Mesendoderm (in vitro differentiated cells): ENCODE results near the gene CD52.

Experiments
- DNase-seq: peaks from one replicate; pipeline ENCODE4 v3.0.0; 2013
- H2AK5ac ChIP-seq: 2 replicates; pipeline ENCODE4 v1.6.1; 2013; ENCODE audit warnings: low read length, inconsistent platforms
- H2BK120ac ChIP-seq: 2 replicates; pipeline ENCODE4 v1.6.1; 2013; ENCODE audit warnings: low read depth, mild to moderate bottlenecking, low read length, moderate library complexity, mixed read lengths
- H2BK15ac ChIP-seq: replicated peaks from 2 replicates; pipeline ENCODE4 v1.6.1; 2013; ENCODE audit warnings: low read depth, mild to moderate bottlenecking, moderate library complexity
- H2BK5ac ChIP-seq: 2 replicates; pipeline ENCODE4 v1.6.1; 2013; ENCODE audit warnings: low read length, inconsistent platforms
- H3K18ac ChIP-seq: 2 replicates; pipeline ENCODE4 v1.6.1; 2013; ENCODE audit warnings: mild to moderate bottlenecking, low read length, mixed read lengths
- H3K23ac ChIP-seq: one replicate; pipeline ENCODE4 v1.6.1; 2013; ENCODE audit warnings: low read length
- H3K27ac ChIP-seq: 2 replicates; pipeline ENCODE4 v1.5.1; 2013; ENCODE audit warnings: low read depth, mild to moderate bottlenecking, inconsistent platforms, low read length, moderate library complexity
- H3K27me3 ChIP-seq: 2 replicates; pipeline ENCODE4 v1.6.1; 2013; ENCODE audit warnings: low read length, control low read depth, mild to moderate bottlenecking, inconsistent platforms; ENCODE audit not compliant: insufficient read depth, poor library complexity
- H3K36me3 ChIP-seq: 2 replicates; pipeline ENCODE4 v1.6.1; 2013; ENCODE audit warnings: low read length, inconsistent platforms; ENCODE audit not compliant: control insufficient read depth, insufficient read depth
- H3K4ac ChIP-seq: one replicate; pipeline ENCODE4 v1.6.1; 2013; ENCODE audit warnings: low read depth, mild to moderate bottlenecking, low read length, moderate library complexity
- H3K4me1 ChIP-seq: 2 replicates; pipeline ENCODE4 v1.6.1; 2013; ENCODE audit warnings: low read depth, low read length, inconsistent platforms; ENCODE audit not compliant: control insufficient read depth
- H3K4me2 ChIP-seq: 2 replicates; pipeline ENCODE4 v1.6.1; 2013; ENCODE audit warnings: low read length
- H3K4me3 ChIP-seq: 2 replicates; pipeline ENCODE4 v1.5.1; 2013; ENCODE audit warnings: mild to moderate bottlenecking, low read length
- H3K56ac ChIP-seq: one replicate; pipeline ENCODE4 v1.6.1; 2013; ENCODE audit warnings: low read length
- H3K79me1 ChIP-seq: 2 replicates; pipeline ENCODE4 v1.6.1; 2013; ENCODE audit warnings: low read length, inconsistent platforms
- H3K79me2 ChIP-seq: 2 replicates; pipeline ENCODE4 v1.6.1; 2013; ENCODE audit warnings: mild to moderate bottlenecking, low read length; ENCODE audit not compliant: control insufficient read depth, insufficient read depth
- H3K9ac ChIP-seq: 2 replicates; pipeline ENCODE4 v1.6.1; 2013; ENCODE audit warnings: low read length, inconsistent platforms
- H4K5ac ChIP-seq: one replicate; pipeline ENCODE4 v1.6.1; 2013; ENCODE audit warnings: low read length
- H4K8ac ChIP-seq: one replicate; pipeline ENCODE4 v1.6.1; 2013; ENCODE audit warnings: low read depth, mild to moderate bottlenecking, control low read depth, low read length, moderate library complexity
- WGBS: extraction: QIAGEN DNeasy Blood & Tissue Kit; methylation state at CpG from one replicate; pipeline ENCODE4 v1.1.7; 2013; ENCODE audit warnings: low lambda C conversion rate, missing lambda C conversion rate; ENCODE audit not compliant: insufficient coverage; ENCODE audit errors: extremely low coverage; 5-methylcytosine and 5-hydroxymethylcytosine counted together

CD52 gene

GRCh38 chr1:26361605-26362122 lies 43.9 kb downstream of the CD52 start:
- Histone ChIP-seq H3K27ac (no peak overlapping the region), H3K56ac (no peak overlapping the region), H2BK15ac (no peak overlapping the region), H3K36me3 (no peaks in the 10 kb centered on the region), H3K27me3 (no peaks in the 10 kb centered on the region), H3K4me1 (peaks cover 3% of the 10 kb centered on the region), H4K5ac (no peak overlapping the region), H4K8ac (no peak overlapping the region), H3K79me1 (no peaks in the 10 kb centered on the region), H3K23ac (no peak overlapping the region), H3K4ac (no peak overlapping the region), H3K9ac (no peak overlapping the region), H2BK120ac (no peak overlapping the region), H2BK5ac (no peak overlapping the region), H3K79me2 (no peaks in the 10 kb centered on the region), H3K18ac (no peak overlapping the region), H2AK5ac (no peak overlapping the region), H3K4me3 (no peak overlapping the region), H3K4me2 (no peak overlapping the region)
- DNase-seq, result no peak
- WGBS, result no CpG with 5 or more reads among the region's 12 CpGs

- DNase-seq, result no peak
These were observed 44.6 kb downstream of the CD52 start for GRCh38 chr1:26362331-26362730.

GRCh38 chr1:26363549-26364448 lies 46.0 kb downstream of the CD52 start:
- H2BK120ac ChIP-seq, result no peak overlapping the region
- H3K79me2 ChIP-seq, result no peaks in the 10 kb centered on the region
- no peak overlapping the region for H2BK5ac ChIP-seq
- H3K36me3 ChIP-seq, result no peaks in the 10 kb centered on the region
- H3K4ac ChIP-seq, result no peak overlapping the region
- no peak overlapping the region for H2AK5ac ChIP-seq
- no peak overlapping the region for H3K4me3 ChIP-seq
- no peak overlapping the region for H2BK15ac ChIP-seq
- WGBS, result no CpG with 5 or more reads among the region's 26 CpGs
- peaks cover 3% of the 10 kb centered on the region for H3K4me1 ChIP-seq
- no peaks in the 10 kb centered on the region for H3K27me3 ChIP-seq
- no peak overlapping the region for H3K23ac ChIP-seq
- no peak overlapping the region for H3K9ac ChIP-seq
- H3K27ac ChIP-seq, result no peak overlapping the region
- H4K5ac ChIP-seq, result no peak overlapping the region
- DNase-seq, result peak; percentile 92
- H3K56ac ChIP-seq, result no peak overlapping the region
- H4K8ac ChIP-seq, result no peak overlapping the region
- H3K4me2 ChIP-seq, result no peak overlapping the region
- H3K79me1 ChIP-seq, result no peaks in the 10 kb centered on the region
- H3K18ac ChIP-seq, result no peak overlapping the region

More at GRCh38 chr1:26362331-26362730, 44.6 kb downstream of the CD52 start:
- Histone ChIP-seq H3K36me3 (no peaks in the 10 kb centered on the region), H2BK5ac (no peak overlapping the region), H2BK15ac (no peak overlapping the region), H3K4me1 (peaks cover 3% of the 10 kb centered on the region), H3K79me1 (no peaks in the 10 kb centered on the region), H3K56ac (no peak overlapping the region), H4K5ac (no peak overlapping the region), H3K9ac (no peak overlapping the region), H3K27me3 (no peaks in the 10 kb centered on the region), H3K4ac (no peak overlapping the region), H2AK5ac (no peak overlapping the region), H3K18ac (no peak overlapping the region), H4K8ac (no peak overlapping the region), H3K27ac (no peak overlapping the region), H3K79me2 (no peaks in the 10 kb centered on the region), H3K4me3 (no peak overlapping the region), H3K4me2 (no peak overlapping the region), H2BK120ac (no peak overlapping the region), H3K23ac (no peak overlapping the region)
- no CpG with 5 or more reads among the region's 3 CpGs for WGBS

- Histone ChIP-seq H3K18ac (no peak overlapping the region), H2AK5ac (no peak overlapping the region), H3K23ac (no peak overlapping the region), H3K27ac (no peak overlapping the region), H3K79me2 (no peaks in the 10 kb centered on the region), H3K36me3 (no peaks in the 10 kb centered on the region), H3K4ac (no peak overlapping the region), H3K79me1 (no peaks in the 10 kb centered on the region), H3K9ac (no peak overlapping the region), H4K5ac (no peak overlapping the region), H4K8ac (no peak overlapping the region), H3K4me2 (no peak overlapping the region), H3K4me1 (peaks cover 3% of the 10 kb centered on the region), H2BK5ac (no peak overlapping the region), H2BK120ac (no peak overlapping the region), H2BK15ac (no peak overlapping the region), H3K27me3 (no peaks in the 10 kb centered on the region), H3K4me3 (no peak overlapping the region), H3K56ac (no peak overlapping the region)
- DNase-seq, result no peak
- no CpG with 5 or more reads among the region's 9 CpGs for WGBS
These were observed 47.2 kb downstream of the CD52 start for GRCh38 chr1:26364956-26365355.

GRCh38 chr1:26367441-26367840 lies 49.7 kb downstream of the CD52 start:
- H2AK5ac ChIP-seq, result no peak overlapping the region
- no peak overlapping the region for H3K27ac ChIP-seq
- no peak overlapping the region for H3K56ac ChIP-seq
- no peaks in the 10 kb centered on the region for H3K79me2 ChIP-seq
- no peak overlapping the region for H2BK120ac ChIP-seq
- no peak overlapping the region for H2BK5ac ChIP-seq
- no peak for DNase-seq
- H3K23ac ChIP-seq, result no peak overlapping the region
- WGBS, result no CpG with 5 or more reads among the region's 6 CpGs
- H3K4me1 ChIP-seq, result peaks cover 3% of the 10 kb centered on the region
- no peak overlapping the region for H3K4ac ChIP-seq
- no peak overlapping the region for H3K9ac ChIP-seq
- no peak overlapping the region for H4K8ac ChIP-seq
- H4K5ac ChIP-seq, result no peak overlapping the region
- no peak overlapping the region for H2BK15ac ChIP-seq
- no peaks in the 10 kb centered on the region for H3K27me3 ChIP-seq
- H3K4me3 ChIP-seq, result no peak overlapping the region
- no peak overlapping the region for H3K4me2 ChIP-seq
- H3K18ac ChIP-seq, result no peak overlapping the region
- H3K36me3 ChIP-seq, result no peaks in the 10 kb centered on the region
- no peaks in the 10 kb centered on the region for H3K79me1 ChIP-seq
